Activated T-helper 17 cell treated with anti-CD3 and anti-CD28 coated beads, Interleukin-2, amount 50 U/mL, for 72 hours (primary cell): ENCODE measurements around the gene IFNLR1. TPM values are rescaled to one million over a fixed set of nuclear protein-coding genes. Genes with fewer than 3 reads are reported as not detected.

Experiments used
- ATAC-seq: fragments of 150-1000 bp; cut with Tn5 transposase; replicated peaks from 2 replicates; pipeline ENCODE4 v1.10.0; 2021; ENCODE audit warnings: mild to moderate bottlenecking, moderate library complexity
- H3K27ac Mint-ChIP-seq: one replicate; pipeline ENCODE4 v1.8.0; 2022; ENCODE audit warnings: mixed read lengths
- H3K27me3 Mint-ChIP-seq: one replicate; pipeline ENCODE4 v1.8.0; 2022; ENCODE audit warnings: mixed read lengths
- H3K36me3 Mint-ChIP-seq: one replicate; pipeline ENCODE4 v1.8.0; 2022; ENCODE audit warnings: low read depth, mild to moderate bottlenecking, mixed read lengths
- H3K4me1 Mint-ChIP-seq: one replicate; pipeline ENCODE4 v1.8.0; 2022; ENCODE audit warnings: mixed read lengths
- H3K4me3 Mint-ChIP-seq: one replicate; pipeline ENCODE4 v1.8.0; 2022; ENCODE audit warnings: mild to moderate bottlenecking, mixed read lengths
- H3K9me3 Mint-ChIP-seq: one replicate; pipeline ENCODE4 v1.8.0; 2022; ENCODE audit warnings: mixed read lengths
- total RNA-seq, 2 donors: library from RNA; stranded (reverse); gene quantifications; one replicate each; pipeline ENCODE4 v1.2.3, GENCODE V29; 2022

IFNLR1 gene
- total RNA-seq, 2 donors from 2014 or later = 1.6 to 9.2 TPM

DNA sequence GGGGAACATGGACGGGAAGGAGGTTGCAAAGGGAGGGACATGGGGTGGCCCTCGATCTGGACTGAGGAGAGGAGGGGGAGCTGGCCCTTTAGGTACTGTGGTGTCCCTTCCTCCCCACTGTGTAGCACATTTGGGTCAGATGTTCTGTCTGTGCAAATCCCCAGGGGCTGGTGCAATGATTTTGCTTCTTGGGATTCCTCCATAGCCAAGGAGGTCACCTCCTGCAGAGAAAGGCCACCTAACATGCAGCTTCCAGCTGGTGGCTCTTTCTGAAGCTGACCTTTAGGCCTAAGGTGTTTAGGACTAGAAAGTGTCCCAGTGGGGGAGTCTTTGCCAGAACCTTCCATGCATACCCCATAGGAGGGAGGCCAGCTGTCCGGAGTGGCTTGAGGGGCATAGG lies 66.1 kb downstream of the IFNLR1 start:
- Mint-ChIP-seq H3K36me3 (no peaks in the 10 kb centered on the region), H3K9me3 (no peaks in the 10 kb centered on the region), H3K27me3 (peaks cover 16% of the 10 kb centered on the region), H3K4me3 (no peak overlapping the region), H3K4me1 (no peaks in the 10 kb centered on the region), H3K27ac (no peak overlapping the region)
- ATAC-seq = no peak

DNA sequence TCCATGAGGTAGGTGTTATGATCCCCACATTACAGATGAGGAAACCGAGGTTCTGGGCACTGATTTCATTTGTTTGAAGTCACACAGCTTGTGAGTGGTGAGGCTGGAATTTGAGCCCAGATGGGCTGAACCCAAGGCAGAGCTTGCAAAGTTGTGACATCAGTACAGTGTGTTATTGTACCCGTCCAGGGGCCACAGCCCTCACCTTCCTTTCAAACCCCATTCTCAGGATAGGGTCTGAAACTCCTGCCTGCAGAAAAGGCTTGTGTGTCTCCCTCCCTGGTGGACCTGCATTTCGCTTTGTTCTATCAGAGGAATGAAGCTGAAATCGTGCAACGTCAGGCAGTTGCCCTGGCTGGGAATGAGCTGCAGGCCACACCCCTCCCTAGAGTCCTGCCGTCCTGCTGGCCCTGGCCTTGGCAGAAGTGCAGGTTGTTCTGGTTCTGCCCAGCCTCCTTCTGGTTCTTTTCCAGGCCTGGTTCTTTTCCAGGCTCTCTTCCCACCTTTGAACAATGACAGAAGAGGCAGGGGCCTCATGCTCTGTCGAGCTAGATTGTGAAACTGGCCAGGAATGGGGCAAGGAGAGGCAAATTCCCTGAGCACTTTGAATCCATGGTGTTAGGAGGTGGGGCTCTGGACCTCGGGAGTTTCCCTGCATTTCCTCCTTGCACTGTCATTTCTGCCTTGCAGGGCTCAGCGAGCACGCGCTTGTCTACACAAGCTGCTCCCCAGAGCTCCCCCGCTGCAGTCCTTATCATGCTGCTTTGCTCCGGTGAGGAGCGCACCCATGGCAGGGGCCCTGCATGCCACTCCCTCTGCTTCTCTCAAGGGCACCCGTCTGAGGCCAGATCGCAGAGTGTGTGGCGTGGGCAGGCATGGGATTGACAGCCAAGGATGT lies 67.0 kb downstream of the IFNLR1 start:
- H3K27ac Mint-ChIP-seq = no peak overlapping the region
- H3K27me3 Mint-ChIP-seq = peaks cover 16% of the 10 kb centered on the region
- no peaks in the 10 kb centered on the region for H3K4me1 Mint-ChIP-seq
- H3K9me3 Mint-ChIP-seq = no peaks in the 10 kb centered on the region
- no peak overlapping the region for H3K4me3 Mint-ChIP-seq
- ATAC-seq = no peak
- no peaks in the 10 kb centered on the region for H3K36me3 Mint-ChIP-seq

DNA sequence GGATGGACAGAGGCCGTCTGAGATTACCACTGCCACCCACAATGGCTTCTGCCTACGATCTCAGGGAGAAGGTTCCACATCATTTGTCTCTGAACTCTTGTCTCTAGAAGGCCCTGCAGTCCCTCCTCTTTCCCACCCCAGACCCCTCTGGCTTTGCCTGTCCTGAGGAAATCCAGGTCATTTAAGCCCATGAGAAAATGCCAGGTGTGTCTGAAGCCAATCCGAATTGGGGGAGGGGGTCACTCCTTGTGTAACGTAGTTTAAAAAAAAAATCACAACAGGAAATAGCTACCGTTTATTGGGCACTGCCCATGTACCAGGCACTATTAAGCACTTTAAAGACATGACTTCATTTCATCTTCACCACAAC lies 67.6 kb downstream of the IFNLR1 start:
- no peak overlapping the region for H3K27ac Mint-ChIP-seq
- H3K9me3 Mint-ChIP-seq = no peaks in the 10 kb centered on the region
- no peaks in the 10 kb centered on the region for H3K4me1 Mint-ChIP-seq
- peaks cover 16% of the 10 kb centered on the region for H3K27me3 Mint-ChIP-seq
- no peak for ATAC-seq
- H3K4me3 Mint-ChIP-seq = no peak overlapping the region
- H3K36me3 Mint-ChIP-seq = no peaks in the 10 kb centered on the region

DNA sequence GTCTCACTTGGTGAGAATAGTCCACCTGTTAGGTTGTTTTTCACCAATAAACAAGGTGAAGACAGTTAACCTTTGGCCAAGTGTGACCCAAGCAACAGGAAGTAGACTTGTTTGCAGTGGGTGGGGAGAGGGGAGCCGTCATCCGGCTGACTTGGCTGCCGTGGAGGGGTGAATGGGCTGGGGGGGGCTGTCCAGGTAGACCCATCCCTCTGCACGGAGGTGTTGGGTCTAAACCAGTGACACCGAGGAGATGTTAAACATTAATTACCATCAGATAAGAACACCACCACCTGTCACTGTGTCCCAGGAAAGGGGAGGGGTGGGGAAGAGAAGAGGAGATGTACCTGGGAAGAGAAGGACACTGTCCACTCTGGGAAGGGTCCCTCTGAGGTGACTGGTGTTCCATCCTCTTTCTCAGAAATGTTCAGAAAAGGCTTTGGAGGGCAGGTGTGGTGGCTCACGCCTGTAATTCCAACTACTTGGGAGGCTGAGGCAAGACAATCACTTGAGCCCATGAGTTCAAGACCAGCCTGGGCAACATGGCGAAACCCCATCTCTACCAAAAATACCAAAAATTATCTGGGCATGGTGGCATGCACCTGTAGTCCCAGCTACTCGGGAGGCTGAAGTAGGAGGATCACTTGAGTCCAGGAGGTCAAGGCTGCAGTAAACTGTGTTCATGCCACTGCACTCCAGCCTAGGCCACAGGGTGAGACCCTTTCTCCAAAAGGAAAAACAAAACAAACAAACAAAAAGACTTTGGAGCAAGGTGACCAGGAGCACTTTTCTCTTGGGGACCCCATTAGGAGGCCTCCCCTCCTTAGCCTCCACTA lies 68.5 kb downstream of the IFNLR1 start:
- Mint-ChIP-seq H3K27ac (no peak overlapping the region), H3K9me3 (no peaks in the 10 kb centered on the region), H3K36me3 (no peaks in the 10 kb centered on the region), H3K4me1 (no peaks in the 10 kb centered on the region), H3K27me3 (peaks cover 21% of the 10 kb centered on the region), H3K4me3 (no peak overlapping the region)
- no peak for ATAC-seq

DNA sequence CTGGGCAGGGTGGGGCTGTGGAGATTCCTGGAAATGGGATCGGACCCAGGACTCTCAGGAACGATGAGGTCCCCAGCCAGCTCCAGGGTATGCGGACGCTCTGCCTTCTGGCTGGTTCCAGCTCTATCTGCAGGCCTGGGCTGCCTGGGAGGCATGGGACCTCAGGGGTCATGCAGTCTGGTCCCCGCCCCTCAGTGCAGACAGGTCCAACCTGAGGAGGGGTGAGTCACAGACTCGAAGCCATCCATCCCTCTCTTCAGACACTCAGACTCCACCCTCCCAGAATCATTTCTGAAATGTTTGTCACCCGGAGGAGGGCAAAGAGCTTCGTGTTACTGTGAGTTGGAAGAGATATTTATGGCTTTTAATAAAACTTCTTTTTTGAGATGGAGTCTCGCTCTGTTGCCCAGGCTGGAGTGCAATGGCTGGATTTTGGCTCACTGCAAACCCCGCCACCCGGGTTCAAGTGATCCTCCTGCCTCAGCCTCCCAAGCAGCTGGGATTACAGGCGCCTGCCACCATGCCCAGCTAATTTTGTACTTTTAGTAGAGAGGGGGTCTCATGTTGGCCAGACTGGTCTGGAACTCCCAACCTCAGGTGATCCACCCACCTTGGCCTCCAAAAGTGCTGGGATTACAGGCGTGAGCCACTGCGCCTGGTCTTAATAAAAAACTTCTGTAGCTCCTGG lies 69.2 kb downstream of the IFNLR1 start:
- Mint-ChIP-seq H3K27ac (no peak overlapping the region), H3K27me3 (peaks cover 27% of the 10 kb centered on the region), H3K4me1 (no peaks in the 10 kb centered on the region), H3K36me3 (no peaks in the 10 kb centered on the region), H3K4me3 (no peak overlapping the region), H3K9me3 (no peaks in the 10 kb centered on the region)
- ATAC-seq = no peak

DNA sequence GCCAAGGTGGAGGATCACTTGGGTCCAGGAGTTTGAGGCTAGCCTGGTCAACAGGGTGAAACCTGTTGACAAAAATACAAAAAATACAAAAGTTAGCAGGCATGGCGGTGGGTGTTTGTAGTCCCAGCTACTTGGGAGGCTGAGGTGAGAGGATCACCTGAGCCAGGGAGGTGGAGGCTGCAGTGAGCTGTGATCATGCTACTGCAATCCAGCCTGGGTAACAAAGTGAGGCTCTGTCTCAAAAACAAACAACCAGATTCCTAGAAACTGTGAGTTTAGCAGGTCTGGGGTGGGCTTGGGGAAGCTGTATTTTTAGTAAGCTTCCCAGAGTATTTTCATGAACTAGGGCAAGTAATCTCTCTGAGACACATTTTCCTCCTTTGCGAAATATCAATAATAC lies 70.0 kb downstream of the IFNLR1 start:
- peaks cover 27% of the 10 kb centered on the region for H3K27me3 Mint-ChIP-seq
- no peak for ATAC-seq
- H3K4me1 Mint-ChIP-seq = no peaks in the 10 kb centered on the region
- no peaks in the 10 kb centered on the region for H3K9me3 Mint-ChIP-seq
- H3K36me3 Mint-ChIP-seq = no peaks in the 10 kb centered on the region
- H3K27ac Mint-ChIP-seq = no peak overlapping the region
- no peak overlapping the region for H3K4me3 Mint-ChIP-seq

DNA sequence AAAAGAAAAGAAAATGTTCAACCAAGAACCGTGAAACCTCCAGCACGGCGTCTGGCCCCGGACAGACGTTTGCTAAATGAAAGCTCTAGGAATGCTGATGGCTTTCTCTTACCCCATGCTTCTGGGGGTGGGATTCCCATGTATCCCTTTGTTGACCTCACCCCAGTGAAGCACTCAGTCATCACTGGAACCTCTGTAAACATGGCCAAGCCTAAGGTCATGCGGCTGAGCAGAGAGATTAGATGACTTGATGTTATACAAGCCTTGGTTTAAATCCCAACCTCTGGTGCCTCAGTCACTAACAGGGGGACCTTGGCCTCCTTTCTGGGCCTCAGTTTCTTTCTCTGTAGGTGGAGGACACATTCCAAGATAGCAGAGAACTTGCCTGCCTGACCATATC lies 72.3 kb downstream of the IFNLR1 start:
- H3K4me3 Mint-ChIP-seq = no peak overlapping the region
- no peaks in the 10 kb centered on the region for H3K36me3 Mint-ChIP-seq
- peaks cover 5% of the 10 kb centered on the region for H3K4me1 Mint-ChIP-seq
- H3K9me3 Mint-ChIP-seq = no peaks in the 10 kb centered on the region
- H3K27ac Mint-ChIP-seq = no peak overlapping the region
- ATAC-seq = no peak
- H3K27me3 Mint-ChIP-seq = peaks cover 28% of the 10 kb centered on the region

DNA sequence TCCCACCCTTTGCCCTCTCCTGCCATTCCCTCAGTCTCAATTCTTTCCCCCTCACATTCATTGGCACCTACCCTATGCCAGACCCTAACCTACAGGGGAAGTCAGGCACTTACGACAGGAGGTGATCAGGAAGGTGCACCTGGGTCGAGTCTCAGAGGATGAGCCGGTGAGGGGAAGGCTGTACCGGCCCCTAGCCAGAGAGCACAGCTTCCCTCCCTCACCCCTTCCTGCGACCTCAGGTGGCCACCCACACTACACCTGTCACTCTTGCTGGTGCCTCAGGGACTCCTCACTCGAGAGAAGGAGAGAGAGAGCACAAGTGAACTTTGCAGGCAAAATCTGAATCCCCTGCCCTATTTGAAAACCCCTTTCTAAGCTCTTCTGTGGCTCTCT lies 73.5 kb downstream of the IFNLR1 start:
- H3K27ac Mint-ChIP-seq = no peak overlapping the region
- peaks cover 28% of the 10 kb centered on the region for H3K27me3 Mint-ChIP-seq
- no peaks in the 10 kb centered on the region for H3K36me3 Mint-ChIP-seq
- H3K9me3 Mint-ChIP-seq = no peaks in the 10 kb centered on the region
- H3K4me1 Mint-ChIP-seq = peaks cover 5% of the 10 kb centered on the region
- no peak for ATAC-seq
- H3K4me3 Mint-ChIP-seq = no peak overlapping the region

DNA sequence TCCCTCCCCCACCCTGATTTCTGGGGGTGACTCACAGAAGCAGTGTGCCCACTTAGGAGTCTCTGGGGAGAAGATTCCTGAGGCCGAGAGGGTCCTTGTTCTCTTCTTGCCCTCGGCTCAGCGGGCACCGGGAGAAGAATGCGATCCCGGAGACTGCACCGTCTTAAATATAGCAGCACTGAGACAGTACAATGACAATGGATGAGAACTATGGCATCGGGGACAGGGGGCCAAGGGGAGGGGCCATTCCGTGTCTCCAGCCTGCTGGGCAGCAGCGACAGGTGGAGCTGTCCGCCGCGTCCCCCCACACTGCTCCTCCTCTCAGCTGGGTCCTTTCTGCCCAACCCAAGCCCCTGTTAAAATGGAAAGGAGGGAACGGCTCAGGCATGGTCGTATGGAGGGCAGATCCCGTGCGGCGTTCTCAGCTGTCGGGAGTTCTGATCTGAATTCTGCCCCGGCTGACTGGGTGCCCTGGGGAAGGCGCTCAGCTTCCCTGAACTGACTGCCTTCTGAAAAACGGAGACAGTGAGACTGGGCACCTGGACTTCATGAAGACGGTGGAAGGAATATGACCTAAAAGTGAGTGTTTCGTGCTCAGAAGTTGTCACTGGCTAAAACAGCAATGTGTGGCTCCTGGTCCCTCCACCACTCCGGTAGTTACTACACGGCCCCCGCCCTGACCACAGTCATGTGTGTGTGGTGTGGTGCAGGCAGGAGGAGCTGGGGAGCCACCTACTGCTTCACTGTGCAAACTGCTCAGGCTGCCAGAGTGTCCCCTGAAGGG lies 74.9 kb downstream of the IFNLR1 start, which contains the start of gene MYOM3:
Gene MYOM3, minus strand, starts transcription at position 140 of the 784 bp plus-strand sequence. CDS start 3,499 bp downstream, outside the sequence.
- Mint-ChIP-seq H3K4me3 (peak within 1 kb of the TSS; percentile 6), H3K36me3 (no peaks in the 10 kb centered on the region), H3K9me3 (no peaks in the 10 kb centered on the region)

DNA sequence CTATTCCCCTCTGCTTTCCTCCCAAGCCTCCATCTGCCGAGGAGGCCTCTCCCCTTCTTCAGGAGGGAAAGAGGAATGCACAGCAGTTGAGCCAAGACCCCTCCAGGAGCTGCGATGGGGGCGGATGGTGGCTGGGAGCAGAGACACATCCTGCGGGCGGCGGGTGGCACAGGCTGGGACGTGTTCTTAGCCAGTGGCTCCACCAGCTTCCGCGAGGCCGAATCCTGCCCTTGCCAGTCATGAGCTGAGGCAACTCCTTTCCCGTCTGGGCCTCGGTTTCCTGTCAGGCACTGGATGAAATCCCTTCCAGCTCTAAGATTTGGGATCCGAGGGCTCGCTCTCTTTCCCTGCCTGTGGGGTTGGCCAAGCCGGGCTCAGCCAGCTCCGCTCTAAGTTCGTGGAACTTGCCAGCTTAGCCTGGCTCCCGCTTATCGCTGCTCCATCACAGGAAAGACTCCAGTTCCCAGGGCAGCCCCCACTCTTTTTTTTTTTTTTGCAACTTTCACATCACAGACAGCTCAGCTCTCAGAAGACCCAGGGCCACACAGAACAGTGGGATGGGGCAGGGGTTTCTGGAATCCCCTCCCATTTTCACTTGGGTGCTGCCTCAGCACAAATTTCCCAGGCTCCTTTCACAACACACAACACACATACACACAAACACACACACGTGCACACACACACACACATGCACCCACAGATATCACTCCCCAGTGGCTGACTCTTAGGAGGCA lies 75.7 kb downstream of the IFNLR1 start:
- no peaks in the 10 kb centered on the region for H3K36me3 Mint-ChIP-seq
- no peaks in the 10 kb centered on the region for H3K9me3 Mint-ChIP-seq
- no peak for ATAC-seq
- H3K4me3 Mint-ChIP-seq = no peak overlapping the region
- peak overlapping the region; percentile 29 for H3K27ac Mint-ChIP-seq
- H3K4me1 Mint-ChIP-seq = peaks cover 5% of the 10 kb centered on the region
- H3K27me3 Mint-ChIP-seq = peaks cover 20% of the 10 kb centered on the region

More for the DNA sequence above, 74.9 kb downstream of the IFNLR1 start, which contains the start of gene MYOM3:
- H3K27ac Mint-ChIP-seq = peak within 1 kb of the TSS; percentile 29
- H3K4me1 Mint-ChIP-seq = peaks cover 5% of the 10 kb centered on the region
- peak; percentile 87 for ATAC-seq
- peaks cover 21% of the 10 kb centered on the region for H3K27me3 Mint-ChIP-seq

DNA sequence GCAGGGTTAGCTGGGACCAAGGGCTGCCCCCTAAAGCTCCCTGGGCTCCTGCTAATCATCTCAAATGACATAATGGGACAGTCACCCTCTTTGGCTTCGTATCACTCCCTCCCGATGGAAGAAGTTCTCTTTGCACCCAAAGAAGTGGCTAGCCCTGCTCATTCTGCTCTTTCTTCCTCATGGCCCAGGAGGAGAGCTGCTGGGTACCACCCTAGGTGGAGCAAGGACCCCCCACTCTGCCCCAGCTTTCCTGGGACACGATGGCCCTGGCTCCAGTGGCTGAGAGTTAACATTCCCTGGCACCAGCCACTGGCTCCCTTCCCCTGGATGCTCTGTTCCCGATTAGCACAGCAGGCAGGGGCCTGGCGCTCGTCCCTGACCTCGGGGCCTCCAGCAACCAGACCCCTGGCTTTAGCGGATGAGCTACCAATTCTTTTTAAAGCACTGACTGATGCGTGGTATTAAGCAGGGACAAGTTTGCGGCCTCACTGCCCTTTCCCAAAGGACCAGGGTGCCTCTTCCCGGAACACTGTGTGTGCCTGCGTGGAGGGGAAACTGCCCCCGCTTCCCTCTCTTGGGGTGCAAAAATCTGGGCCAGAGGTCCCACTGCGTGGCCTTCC lies 76.3 kb downstream of the IFNLR1 start:
- no peak overlapping the region for H3K4me3 Mint-ChIP-seq
- peaks cover 5% of the 10 kb centered on the region for H3K4me1 Mint-ChIP-seq
- H3K27ac Mint-ChIP-seq = no peak overlapping the region
- H3K36me3 Mint-ChIP-seq = no peaks in the 10 kb centered on the region
- H3K9me3 Mint-ChIP-seq = no peaks in the 10 kb centered on the region
- peaks cover 16% of the 10 kb centered on the region for H3K27me3 Mint-ChIP-seq
- no peak for ATAC-seq

DNA sequence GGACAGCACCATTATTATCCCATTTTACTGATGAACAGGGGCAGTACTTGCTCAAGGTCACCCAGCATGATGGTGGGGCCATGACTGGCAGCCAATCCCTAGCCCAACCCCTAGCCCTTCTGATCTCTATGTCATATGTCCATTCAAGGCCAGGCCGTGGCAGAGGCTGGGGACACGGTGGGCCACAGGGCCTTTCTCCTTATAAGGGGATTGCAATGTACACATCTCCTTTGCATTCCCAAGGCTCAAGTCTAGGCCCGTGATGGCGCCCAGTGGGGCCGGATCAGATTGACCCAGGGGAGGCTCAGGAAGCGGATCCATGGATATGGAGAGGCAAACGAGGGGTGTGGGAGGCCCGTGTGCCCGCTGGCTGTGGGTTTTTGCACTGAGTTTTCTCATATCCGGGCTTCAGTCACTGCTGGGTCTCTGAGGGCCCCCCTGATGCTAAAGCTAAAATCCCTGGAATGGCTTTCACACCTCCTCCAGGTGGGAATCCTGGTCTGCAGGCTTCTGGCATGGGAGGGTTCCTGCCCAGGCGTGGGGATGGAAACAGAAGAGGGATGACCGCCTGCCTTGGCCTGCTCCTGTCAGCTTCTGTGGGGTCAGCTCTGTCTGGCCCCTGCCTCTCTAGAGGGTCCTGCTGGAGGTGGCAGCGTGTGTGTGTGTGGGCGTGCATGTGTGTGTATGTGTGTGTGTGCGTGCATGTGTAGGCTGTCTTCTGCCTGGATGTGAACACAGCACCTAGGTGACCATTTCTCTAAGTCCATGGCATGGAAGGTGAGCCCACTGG lies 77.2 kb downstream of the IFNLR1 start:
- Mint-ChIP-seq H3K4me3 (no peak overlapping the region), H3K9me3 (no peaks in the 10 kb centered on the region), H3K27ac (no peak overlapping the region), H3K27me3 (peaks cover 16% of the 10 kb centered on the region), H3K4me1 (peaks cover 5% of the 10 kb centered on the region), H3K36me3 (no peaks in the 10 kb centered on the region)
- no peak for ATAC-seq
